HCT116 (cell line): ENCODE data around the gene TMEM38A. TPM values are rescaled to one million over a fixed set of nuclear protein-coding genes. Genes with fewer than 3 reads are reported as not detected.

Experiments
- ATAC-seq: fragments of 200-7000 bp; cut with Tn5 transposase; 2 replicates; pipeline ENCODE4 v1.9.1; 2020; ENCODE audit warnings: mild to moderate bottlenecking, moderate library complexity
- BruUV-seq: library from RNA; stranded (reverse); fragments of 400-500 nt; replicated peaks from 2 replicates; lab custom pipeline; 2021; lab: Mats Ljungman, UMichigan
- CTCF ChIA-PET: fragments of 300-600 bp; sonication (Branson Sonifier 250); formaldehyde crosslinking; loops from one replicate; lab custom pipeline; 2021; ENCODE audit warnings: antibody characterized with exemption; lab: Charles Lee
- POLR2A ChIA-PET: fragments of 300-600, 350-600 bp; sonication (Branson Sonifier 250); formaldehyde crosslinking; loops from one replicate; lab custom pipeline; 2021; ENCODE audit warnings: antibody characterized with exemption; lab: Charles Lee
- RAD21 ChIA-PET, 2 experiments: fragments of 300-600 bp; sonication (Branson Sonifier 250); formaldehyde crosslinking; loops; one replicate each; lab custom pipeline; 2023; ENCODE audit warnings: low total read pairs in 2 of 2; ENCODE audit not compliant: uncharacterized antibody in 2 of 2, unreplicated experiment in 2 of 2, low non-redundant PET in 1 of 2; lab: Charles Lee
- DNase-seq: peaks from one replicate; pipeline ENCODE4 v3.0.0-alpha.2; 2010; ENCODE audit warnings: low read depth, low spot score
- H2AFZ ChIP-seq: fragments of 200-600 bp; shearing (Covaris generic), sonication (generic); 2 replicates; pipeline ENCODE4 v1.6.1; 2017; ENCODE audit warnings: low read depth, mixed run types, mixed read lengths, antibody characterized with exemption, low read length; ENCODE audit not compliant: poor library complexity, severe bottlenecking
- H3K27ac ChIP-seq: 2 replicates; pipeline ENCODE4 v1.5.1; 2012; ENCODE audit warnings: low read depth, low read length
- H3K27me3 ChIP-seq: fragments of 200-600 bp; sonication (generic); 2 replicates; pipeline ENCODE4 v1.6.1; 2016; ENCODE audit warnings: mixed run types, low read length, mixed read lengths; ENCODE audit not compliant: insufficient read depth
- H3K36me3 ChIP-seq, 2 experiments: fragments of 200-500 bp in 1 of 2; fragments of 200-600 bp in 1 of 2; sonication (Bioruptor generic) in 1 of 2; sonication (generic) in 1 of 2; 2 replicates each; pipeline versions ENCODE4 v1.5.1 to v1.6.1; 2014 to 2016; ENCODE audit warnings: low read length in 2 of 2, inconsistent platforms in 1 of 2, mixed read lengths in 1 of 2, mixed run types in 1 of 2; ENCODE audit not compliant: insufficient read depth in 2 of 2, control insufficient read depth in 1 of 2
- H3K4me1 ChIP-seq, 2 experiments: fragments of 200-600 bp in 1 of 2; sonication (generic) in 1 of 2; 2 replicates each; pipeline versions ENCODE4 v1.5.1 to v1.6.1; 2012 to 2017; ENCODE audit warnings: low read length in 2 of 2, inconsistent platforms in 1 of 2, mild to moderate bottlenecking in 1 of 2, mixed read lengths in 1 of 2, mixed run types in 1 of 2, moderate library complexity in 1 of 2; ENCODE audit not compliant: insufficient read depth in 2 of 2, control insufficient read depth in 1 of 2
- H3K4me2 ChIP-seq: fragments of 200-600 bp; sonication (generic); 2 replicates; pipeline ENCODE4 v1.6.1; 2017; ENCODE audit warnings: mixed run types, low read length, mixed read lengths
- H3K4me3 ChIP-seq, 2 experiments: fragments of 200-600 bp in 1 of 2; sonication (generic) in 1 of 2; replicated peaks in 1 of 2; 2 replicates each; pipeline ENCODE4 v1.5.1; 2011 to 2016; ENCODE audit warnings: low read length in 2 of 2, control low read depth in 1 of 2, low read depth in 1 of 2, mild to moderate bottlenecking in 1 of 2, mixed read lengths in 1 of 2, mixed run types in 1 of 2
- H3K79me2 ChIP-seq: fragments of 200-600 bp; sonication (generic); 2 replicates; pipeline ENCODE4 v1.6.1; 2017; ENCODE audit warnings: mild to moderate bottlenecking, mixed run types, low read length, moderate library complexity, mixed read lengths; ENCODE audit not compliant: insufficient read depth
- H3K9ac ChIP-seq: fragments of 200-600 bp; sonication (generic); 2 replicates; pipeline ENCODE4 v1.6.1; 2016; ENCODE audit warnings: low read length, mixed read lengths
- H3K9me2 ChIP-seq: fragments of 200-600 bp; sonication (generic), shearing (Covaris generic); 2 replicates; pipeline ENCODE4 v1.6.1; 2017; ENCODE audit warnings: mixed run types, mild to moderate bottlenecking, moderate library complexity; ENCODE audit not compliant: insufficient read depth
- H3K9me3 ChIP-seq, 2 experiments: fragments of 200-500 bp in 1 of 2; fragments of 200-600 bp in 1 of 2; sonication (Bioruptor generic) in 1 of 2; sonication (generic) in 1 of 2; 2 replicates each; pipeline ENCODE4 v1.6.1; 2014 to 2017; ENCODE audit warnings: low read length in 2 of 2, mixed read lengths in 2 of 2, inconsistent platforms in 1 of 2, low read depth in 1 of 2, mild to moderate bottlenecking in 1 of 2, mixed run types in 1 of 2, moderate library complexity in 1 of 2; ENCODE audit not compliant: control insufficient read depth in 1 of 2, insufficient read depth in 1 of 2
- H4K20me1 ChIP-seq: fragments of 200-600 bp; sonication (generic), shearing (Covaris generic); 2 replicates; pipeline ENCODE4 v1.6.1; 2017; ENCODE audit warnings: mixed run types, mild to moderate bottlenecking, moderate library complexity; ENCODE audit not compliant: insufficient read depth
- ATF3 ChIP-seq: IDR thresholded peaks from 2 replicates; pipeline ENCODE4 v1.6.1; 2012
- CBX3 ChIP-seq: IDR thresholded peaks from 2 replicates; pipeline ENCODE4 v1.6.1; 2012; ENCODE audit warnings: low read depth
- CEBPB ChIP-seq: IDR thresholded peaks from 2 replicates; pipeline ENCODE4 v1.6.1; 2012; ENCODE audit warnings: low read depth
- CTCF ChIP-seq, 3 experiments: fragments of 200-600 bp in 1 of 3; sonication (generic) in 1 of 3; IDR thresholded peaks in 2 of 3; conservative IDR thresholded peaks in 1 of 3; 2 replicates each; pipeline ENCODE4 v1.5.1; 2012 to 2017; ENCODE audit warnings: low read depth in 2 of 3, low read length in 2 of 3, antibody characterized with exemption in 1 of 3, borderline replicate concordance in 1 of 3, control low read depth in 1 of 3, mild to moderate bottlenecking in 1 of 3, mixed read lengths in 1 of 3, mixed run types in 1 of 3, moderate library complexity in 1 of 3; ENCODE audit not compliant: insufficient read depth in 1 of 3
- EZH2 ChIP-seq: fragments of 200-600 bp; sonication (generic); IDR thresholded peaks from 2 replicates; pipeline ENCODE4 v1.6.1; 2017; ENCODE audit warnings: antibody characterized with exemption, mixed run types
- EZH2phosphoT487 ChIP-seq: fragments of 200-600 bp; IDR thresholded peaks from 2 replicates; pipeline ENCODE4 v1.6.1; 2018; ENCODE audit warnings: antibody characterized with exemption, borderline replicate concordance
- FOSL1 ChIP-seq: IDR thresholded peaks from 2 replicates; pipeline ENCODE4 v1.6.1; 2012; ENCODE audit warnings: low read depth
- JUND ChIP-seq: IDR thresholded peaks from 2 replicates; pipeline ENCODE4 v1.6.1; 2012
- MAX ChIP-seq: IDR thresholded peaks from 2 replicates; pipeline ENCODE4 v1.6.1; 2012
- POLR2AphosphoS5 ChIP-seq: IDR thresholded peaks from 2 replicates; pipeline ENCODE4 v1.6.1; 2011; ENCODE audit warnings: mild to moderate bottlenecking, low read depth, low read length, moderate library complexity
- RAD21 ChIP-seq: IDR thresholded peaks from 2 replicates; pipeline ENCODE4 v1.6.1; 2012; ENCODE audit warnings: low read depth, mild to moderate bottlenecking
- REST ChIP-seq: IDR thresholded peaks from 2 replicates; pipeline ENCODE4 v1.6.1; 2012; ENCODE audit warnings: low read depth
- SIN3A ChIP-seq: IDR thresholded peaks from 2 replicates; pipeline ENCODE4 v1.6.1; 2012; ENCODE audit warnings: low read depth
- SRF ChIP-seq: IDR thresholded peaks from 2 replicates; pipeline ENCODE4 v1.6.1; 2012; ENCODE audit warnings: low read depth
- YY1 ChIP-seq: IDR thresholded peaks from 2 replicates; pipeline ENCODE4 v1.6.1; 2011; ENCODE audit warnings: low read length, low read depth, moderate library complexity, mild to moderate bottlenecking; ENCODE audit not compliant: insufficient replicate concordance; ENCODE audit errors: extremely low read depth
- ZFX ChIP-seq: fragments of 450-650 bp; IDR thresholded peaks from 2 replicates; pipeline ENCODE4 v1.6.1; 2017
- intact Hi-C: fragments of 100-400 bp; cut with micrococcal nuclease; formaldehyde crosslinking; loops from 2 replicates; pipeline ENCODE4 v1.10.0; 2022
- total RNA-seq: library from RNA; stranded (reverse); gene quantifications from one replicate; pipeline ENCODE4 v1.2.1, GENCODE V29; 2021; ENCODE audit not compliant: unreplicated experiment

TMEM38A gene
- total RNA-seq, 1 experiment from 2014 or later, result 9.0 TPM

DNA sequence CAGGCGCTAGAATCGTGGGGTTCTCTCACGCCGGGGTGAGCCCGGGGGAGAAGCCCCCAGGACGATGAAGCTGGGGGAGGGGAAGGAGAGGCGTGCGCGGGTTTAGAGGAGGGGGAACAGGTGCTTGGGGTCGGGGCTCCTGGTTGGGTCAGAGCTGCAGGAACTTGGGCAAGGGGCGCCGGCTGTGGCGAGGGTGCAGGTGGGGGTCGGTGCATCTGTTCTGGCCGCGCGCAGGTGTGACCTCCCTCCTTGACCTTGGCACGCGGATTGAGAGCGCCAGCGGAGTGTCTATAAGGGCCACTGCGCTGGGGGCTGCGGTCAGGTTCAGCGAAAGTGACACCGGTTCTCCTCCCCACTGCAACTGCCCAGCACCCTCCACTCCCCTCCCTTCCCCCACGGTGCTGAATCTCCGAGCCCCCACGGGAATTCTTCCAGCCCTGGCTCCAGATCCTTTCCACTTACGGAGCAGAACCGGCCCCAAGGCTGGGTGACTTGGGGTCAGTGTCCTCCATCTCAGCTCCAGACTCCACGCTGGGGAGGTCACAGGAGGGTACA, 618 bp downstream of the TMEM38A start:
- no peak for DNase-seq
- no peak for TF ChIP-seq EZH2
- TF ChIP-seq CEBPB, result no peak
- TF ChIP-seq CTCF (IDR thresholded peaks at IDR 0.05 in 2 of 3, conservative IDR thresholded peaks at IDR 0.05 in 1 of 3; ENCODE audit: borderline replicate concordance in 1 of 3, insufficient read depth in 1 of 3, low read depth in 2 of 3, low read length in 2 of 3), result no peak
- TF ChIP-seq ATF3, result no peak
- TF ChIP-seq SIN3A, result no peak
- TF ChIP-seq REST, result no peak
- no peak for TF ChIP-seq ZFX
- no peak for TF ChIP-seq CBX3
- TF ChIP-seq POLR2AphosphoS5, result no peak
- no peak for TF ChIP-seq FOSL1
- TF ChIP-seq SRF, result no peak
- no peak for TF ChIP-seq YY1
- no peak for TF ChIP-seq JUND
- no peak for TF ChIP-seq MAX
- TF ChIP-seq RAD21, result no peak
- no peak for TF ChIP-seq EZH2phosphoT487
- TF ChIP-seq, all 23 proteins: peak for 0
- ChIA-PET CTCF (no interaction called here), POLR2A (interaction anchor here (1.4 to 1.5 kb wide), 2 partner anchors 8 to 24 kb away, joined by 5 read pairs; no protein-coding TSS in a partner anchor), RAD21 (no interaction called here)
- Histone ChIP-seq H3K79me2 (peaks cover 46% of the 10 kb centered on the region), H3K4me3 (peak overlapping the region; percentile 93 to 94), H3K9me2 (no peaks in the 10 kb centered on the region), H3K27ac (peak overlapping the region; percentile 95; the same call in 1 of the 2 replicates), H3K9ac (peak overlapping the region; percentile 91), H4K20me1 (peaks cover 4% of the 10 kb centered on the region; the same call in 1 of the 2 replicates), H2AFZ (peak overlapping the region; percentile 35), H3K36me3 (peaks cover 9 to 17% of the 10 kb centered on the region in 2 experiments; a peak in 2 of 4 replicates), H3K27me3 (no peaks in the 10 kb centered on the region), H3K4me1 (peaks cover 4 to 21% of the 10 kb centered on the region in 2 experiments), H3K4me2 (peak overlapping the region; percentile 99), H3K9me3 (no peaks in the 10 kb centered on the region)
- BruUV-seq, result no TSS peak
- no peak for ATAC-seq
- intact Hi-C loops, result no loop called here
